ENCODE measurements around the gene ADGRF5.

GRCh38 chr6:46932526-46933319, 11.0 kb upstream of the ADGRF5 start:
- no peak for TF ChIP-seq CTCF (conservative IDR thresholded peaks at IDR 0.05; ENCODE audit: low read length)
- no peak for TF ChIP-seq EZH2phosphoT487 (IDR thresholded peaks at IDR 0.05; ENCODE audit: borderline replicate concordance)

All from Loucy (cell line).